DMS79 (cell line): ENCODE results near the gene SLC13A3.

Experiments used
- DNase-seq: peaks from one replicate; lab custom pipeline; 2025; lab: John Stamatoyannopoulos, UW

Gene SLC13A3

GRCh38 chr20:46605181-46605580, 46.1 kb downstream of the SLC13A3 start:
- DNase-seq, result no peak

GRCh38 chr20:46604551-46605133, 46.6 kb downstream of the SLC13A3 start:
- DNase-seq, result no peak

GRCh38 chr20:46602429-46602828, 48.8 kb downstream of the SLC13A3 start:
- DNase-seq, result no peak

GRCh38 chr20:46601603-46602122, 49.6 kb downstream of the SLC13A3 start:
- no peak for DNase-seq

GRCh38 chr20:46600286-46600752, 50.9 kb downstream of the SLC13A3 start:
- DNase-seq, result no peak

- no peak for DNase-seq
Measured at GRCh38 chr20:46599227-46599987, 51.9 kb downstream of the SLC13A3 start.

- DNase-seq, result no peak
Measured at GRCh38 chr20:46595933-46596332, 55.3 kb downstream of the SLC13A3 start.

- DNase-seq, result no peak
Measured at GRCh38 chr20:46594725-46595124, 56.5 kb downstream of the SLC13A3 start.

- no peak for DNase-seq
Measured at GRCh38 chr20:46592580-46593362, 58.5 kb downstream of the SLC13A3 start.

- no peak for DNase-seq
Measured at GRCh38 chr20:46590443-46590842, 60.8 kb downstream of the SLC13A3 start.

- DNase-seq, result no peak
Measured at GRCh38 chr20:46588532-46589511, 62.4 kb downstream of the SLC13A3 start.

GRCh38 chr20:46587986-46588385, 63.3 kb downstream of the SLC13A3 start:
- no peak for DNase-seq

GRCh38 chr20:46586724-46587123, 64.5 kb downstream of the SLC13A3 start:
- DNase-seq, result no peak

GRCh38 chr20:46584508-46584907, 66.8 kb downstream of the SLC13A3 start:
- DNase-seq, result no peak

GRCh38 chr20:46583411-46584214, 67.6 kb downstream of the SLC13A3 start:
- no peak for DNase-seq

- DNase-seq, result no peak
Measured at GRCh38 chr20:46582648-46583047, 68.6 kb downstream of the SLC13A3 start.

GRCh38 chr20:46581391-46581790, 69.9 kb downstream of the SLC13A3 start:
- DNase-seq, result no peak

- no peak for DNase-seq
Measured at GRCh38 chr20:46580613-46581205, 70.5 kb downstream of the SLC13A3 start.

GRCh38 chr20:46578745-46579144, 72.5 kb downstream of the SLC13A3 start:
- no peak for DNase-seq

GRCh38 chr20:46576774-46577395, 74.4 kb downstream of the SLC13A3 start:
- DNase-seq, result no peak
